Transverse colon (tissue), 3 donors: ENCODE measurements around the gene ARL15.

Source experiments
- CTCF ChIP-seq, 5 experiments: fragments of 200-600 bp in 3 of 5; fragments of 450-650 bp in 2 of 5; sonication (generic) in 3 of 5; IDR thresholded peaks; 1 replicate in 2 of 5; 2 replicates in 3 of 5; pipeline ENCODE4 v1.5.1; 2016 to 2017; ENCODE audit warnings: antibody characterized with exemption in 5 of 5, inconsistent platforms in 3 of 5, mild to moderate bottlenecking in 2 of 5, moderate library complexity in 1 of 5
- POLR2A ChIP-seq: fragments of 450-650 bp; IDR thresholded peaks from one replicate; pipeline ENCODE4 v1.6.1; 2016; ENCODE audit warnings: antibody characterized with exemption, mild to moderate bottlenecking, moderate library complexity

GRCh38 chr5:54307583-54307982 is 2.8 kb downstream of the ARL15 start:
- TF ChIP-seq CTCF (IDR thresholded peaks at IDR 0.05) = no peak
- TF ChIP-seq POLR2A = no peak
